Activated naive CD8-positive, alpha-beta T cell treated with anti-CD3 and anti-CD28 coated beads, Interleukin-2, amount 10 ng/mL, durations not matched to agents 7 days and 5 days (primary cell): ENCODE results near the gene DEGS1. TPM values are rescaled to one million over a fixed set of nuclear protein-coding genes. Genes with fewer than 3 reads are reported as not detected.
A peak's percentile ranks its signal among the peaks of the same experiment; 100 is the strongest.

Source experiments
- ATAC-seq: fragments of 150-1000 bp; cut with Tn5 transposase; one replicate; pipeline ENCODE4 v1.10.0; 2021; ENCODE audit warnings: low read depth, moderate library complexity
- POLR2A ChIA-PET: fragments of 350-600 bp; sonication (Branson Sonifier 250); formaldehyde crosslinking; loops from one replicate; lab custom pipeline; 2021; ENCODE audit warnings: antibody characterized with exemption; lab: Charles Lee
- DNase-seq: peaks from one replicate; pipeline ENCODE4 v3.0.0; 2021
- H3K27ac Mint-ChIP-seq: one replicate; pipeline ENCODE4 v1.8.0; 2022; ENCODE audit warnings: mild to moderate bottlenecking, mixed read lengths
- H3K27me3 Mint-ChIP-seq: one replicate; pipeline ENCODE4 v1.8.0; 2022; ENCODE audit warnings: mild to moderate bottlenecking, moderate library complexity, mixed read lengths
- H3K36me3 Mint-ChIP-seq: one replicate; pipeline ENCODE4 v1.8.0; 2021; ENCODE audit warnings: mild to moderate bottlenecking, mixed read lengths
- H3K4me1 Mint-ChIP-seq: one replicate; pipeline ENCODE4 v1.8.0; 2021; ENCODE audit warnings: mixed read lengths
- H3K4me3 Mint-ChIP-seq: one replicate; pipeline ENCODE4 v1.8.0; 2022; ENCODE audit warnings: mild to moderate bottlenecking, moderate library complexity, mixed read lengths
- H3K9me3 Mint-ChIP-seq: one replicate; pipeline ENCODE4 v1.8.0; 2021; ENCODE audit warnings: mixed read lengths
- total RNA-seq, 2 experiments: library from RNA; stranded (reverse); gene quantifications; one replicate each; pipeline ENCODE4 v1.2.3, GENCODE V29; 2021

Gene DEGS1
- total RNA-seq, 2 experiments from 2014 or later: 63.8 to 65.8 TPM

GRCh38 chr1:224183591-224184312, 712 bp downstream of the DEGS1 start:
- no peaks in the 10 kb centered on the region for H3K27me3 Mint-ChIP-seq
- H3K9me3 Mint-ChIP-seq: no peaks in the 10 kb centered on the region
- peaks cover 44% of the 10 kb centered on the region for H3K36me3 Mint-ChIP-seq
- peaks cover 47% of the 10 kb centered on the region for H3K4me1 Mint-ChIP-seq
- H3K4me3 Mint-ChIP-seq: peak overlapping the region; percentile 96
- H3K27ac Mint-ChIP-seq: peak overlapping the region; percentile 89
- POLR2A ChIA-PET: interaction anchor here (0.6 to 4.3 kb wide), 13 partner anchors 9 to 1261 kb away, joined by 3 to 58 read pairs (median 7); partner anchors contain the start of genes NVL and WDR26
- DNase-seq: peak; percentile 79
- peak; percentile 41 for ATAC-seq

- POLR2A ChIA-PET: interaction anchor here (1.0 kb wide), 2 partner anchors 16 to 77 kb away, joined by 3 to 4 read pairs; no protein-coding TSS in a partner anchor
- no peaks in the 10 kb centered on the region for H3K27me3 Mint-ChIP-seq
- H3K4me1 Mint-ChIP-seq: peaks cover 56% of the 10 kb centered on the region
- no peaks in the 10 kb centered on the region for H3K9me3 Mint-ChIP-seq
- ATAC-seq (no peak), DNase-seq (no peak)
- H3K36me3 Mint-ChIP-seq: peaks cover 50% of the 10 kb centered on the region
- peak overlapping the region; percentile 96 for H3K4me3 Mint-ChIP-seq
- peak overlapping the region; percentile 88 for H3K27ac Mint-ChIP-seq
These were observed 2.2 kb downstream of the DEGS1 start for GRCh38 chr1:224185208-224185607.

DNA sequence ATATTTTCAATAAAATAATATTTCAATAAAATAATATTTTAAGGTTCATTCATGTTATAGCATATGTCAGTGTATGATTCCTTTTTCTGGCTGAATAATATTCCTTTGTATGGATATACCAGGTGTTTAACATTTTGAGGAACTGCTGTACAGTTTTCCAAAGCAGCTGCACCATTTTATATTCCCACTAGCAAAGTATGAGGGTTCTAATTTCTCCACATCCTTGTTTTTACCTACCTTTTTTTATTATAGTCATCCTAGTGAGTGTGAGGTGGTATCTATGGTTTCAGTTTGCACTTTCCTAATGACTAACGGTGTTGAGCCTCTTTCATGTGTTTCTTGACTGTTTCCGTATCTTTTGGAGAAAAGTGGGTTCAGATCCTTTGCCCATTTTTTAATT, 5.2 kb downstream of the DEGS1 start:
- Mint-ChIP-seq H3K4me1 (peaks cover 44% of the 10 kb centered on the region), H3K27me3 (no peaks in the 10 kb centered on the region), H3K9me3 (no peaks in the 10 kb centered on the region), H3K27ac (peak overlapping the region; percentile 39), H3K4me3 (peak overlapping the region; percentile 33), H3K36me3 (peaks cover 54% of the 10 kb centered on the region)
- ATAC-seq: no peak
- no peak for DNase-seq
- POLR2A ChIA-PET: no interaction called here

DNA sequence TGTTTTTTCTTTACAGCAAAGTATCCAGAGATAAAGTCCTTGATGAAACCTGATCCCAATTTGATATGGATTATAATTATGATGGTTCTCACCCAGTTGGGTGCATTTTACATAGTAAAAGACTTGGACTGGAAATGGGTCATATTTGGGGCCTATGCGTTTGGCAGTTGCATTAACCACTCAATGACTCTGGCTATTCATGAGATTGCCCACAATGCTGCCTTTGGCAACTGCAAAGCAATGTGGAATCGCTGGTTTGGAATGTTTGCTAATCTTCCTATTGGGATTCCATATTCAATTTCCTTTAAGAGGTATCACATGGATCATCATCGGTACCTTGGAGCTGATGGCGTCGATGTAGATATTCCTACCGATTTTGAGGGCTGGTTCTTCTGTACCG, 6.5 kb downstream of the DEGS1 start:
- POLR2A ChIA-PET: no interaction called here
- Mint-ChIP-seq H3K4me1 (peaks cover 38% of the 10 kb centered on the region), H3K27me3 (no peaks in the 10 kb centered on the region), H3K36me3 (peaks cover 57% of the 10 kb centered on the region), H3K4me3 (no peak overlapping the region), H3K27ac (peak overlapping the region; percentile 4), H3K9me3 (no peaks in the 10 kb centered on the region)
- no peak for ATAC-seq
- DNase-seq: no peak

DNA sequence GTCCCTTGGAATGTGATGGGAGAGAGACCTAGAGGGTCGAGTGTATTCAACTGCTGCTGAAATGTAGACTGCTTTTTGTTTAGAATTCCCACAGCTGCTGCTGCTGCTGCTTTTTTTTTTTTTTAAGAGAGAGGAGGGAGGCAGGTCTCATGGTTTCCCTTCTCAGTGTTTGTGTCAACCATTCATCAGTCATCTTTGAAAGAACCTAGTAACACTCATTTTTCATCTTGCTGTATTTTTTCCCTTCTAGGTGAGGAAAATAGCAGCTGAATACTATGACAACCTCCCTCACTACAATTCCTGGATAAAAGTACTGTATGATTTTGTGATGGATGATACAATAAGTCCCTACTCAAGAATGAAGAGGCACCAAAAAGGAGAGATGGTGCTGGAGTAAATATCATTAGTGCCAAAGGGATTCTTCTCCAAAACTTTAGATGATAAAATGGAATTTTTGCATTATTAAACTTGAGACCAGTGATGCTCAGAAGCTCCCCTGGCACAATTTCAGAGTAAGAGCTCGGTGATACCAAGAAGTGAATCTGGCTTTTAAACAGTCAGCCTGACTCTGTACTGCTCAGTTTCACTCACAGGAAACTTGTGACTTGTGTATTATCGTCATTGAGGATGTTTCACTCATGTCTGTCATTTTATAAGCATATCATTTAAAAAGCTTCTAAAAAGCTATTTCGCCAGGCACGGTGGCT, 9.2 kb downstream of the DEGS1 start:
- DNase-seq: no peak
- H3K4me3 Mint-ChIP-seq: no peak overlapping the region

GRCh38 chr1:224193319-224193966, 10.4 kb downstream of the DEGS1 start:
- POLR2A ChIA-PET: interaction anchor here (0.6 to 2.4 kb wide), 3 partner anchors 10 to 67 kb away, joined by 3 to 15 read pairs (median 4); partner anchors contain the start of gene DEGS1
- Mint-ChIP-seq H3K27me3 (no peaks in the 10 kb centered on the region), H3K4me3 (no peak overlapping the region), H3K9me3 (no peaks in the 10 kb centered on the region), H3K4me1 (peaks cover 19% of the 10 kb centered on the region), H3K36me3 (peaks cover 33% of the 10 kb centered on the region), H3K27ac (no peak overlapping the region)
- no peak for ATAC-seq
- no peak for DNase-seq

More for the DNA sequence above, 9.2 kb downstream of the DEGS1 start:
- Mint-ChIP-seq H3K27me3 (no peaks in the 10 kb centered on the region), H3K27ac (no peak overlapping the region), H3K4me1 (peaks cover 26% of the 10 kb centered on the region), H3K9me3 (no peaks in the 10 kb centered on the region), H3K36me3 (peaks cover 39% of the 10 kb centered on the region)
- no peak for ATAC-seq
- POLR2A ChIA-PET: interaction anchor here (1.7 to 2.4 kb wide), 2 partner anchors 9 to 68 kb away, joined by 4 to 15 read pairs; partner anchors contain the start of gene DEGS1

- Mint-ChIP-seq H3K9me3 (no peaks in the 10 kb centered on the region), H3K27me3 (no peaks in the 10 kb centered on the region), H3K4me3 (no peak overlapping the region), H3K36me3 (peaks cover 21% of the 10 kb centered on the region), H3K27ac (no peak overlapping the region), H3K4me1 (peaks cover 6% of the 10 kb centered on the region)
- POLR2A ChIA-PET: interaction anchor here (0.7 kb wide), 1 partner anchor 85 kb away, joined by 4 read pairs; no protein-coding TSS in a partner anchor
- ATAC-seq (no peak), DNase-seq (no peak)
These were observed 14.0 kb downstream of the DEGS1 start for GRCh38 chr1:224196813-224197600.

DNA sequence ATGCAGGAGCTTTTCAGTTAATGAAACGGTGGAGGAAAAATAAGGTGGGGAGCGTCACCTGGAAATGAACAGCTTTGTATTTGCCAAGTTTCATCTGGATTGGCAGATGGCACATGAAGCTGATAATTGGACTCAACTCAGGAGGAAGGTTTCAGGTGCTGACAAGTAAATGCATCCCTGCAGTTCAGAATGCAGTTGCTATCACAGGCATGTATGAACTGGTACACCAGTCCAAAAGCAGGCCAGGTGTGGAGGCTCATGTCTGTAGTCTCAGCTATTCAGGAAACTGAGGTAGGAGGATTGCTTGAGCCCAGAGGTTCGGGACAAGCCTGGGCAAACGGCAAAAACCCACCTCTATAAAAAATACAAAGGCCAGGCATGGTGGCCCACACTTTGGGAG, 15.5 kb downstream of the DEGS1 start:
- POLR2A ChIA-PET: no interaction called here

DNA sequence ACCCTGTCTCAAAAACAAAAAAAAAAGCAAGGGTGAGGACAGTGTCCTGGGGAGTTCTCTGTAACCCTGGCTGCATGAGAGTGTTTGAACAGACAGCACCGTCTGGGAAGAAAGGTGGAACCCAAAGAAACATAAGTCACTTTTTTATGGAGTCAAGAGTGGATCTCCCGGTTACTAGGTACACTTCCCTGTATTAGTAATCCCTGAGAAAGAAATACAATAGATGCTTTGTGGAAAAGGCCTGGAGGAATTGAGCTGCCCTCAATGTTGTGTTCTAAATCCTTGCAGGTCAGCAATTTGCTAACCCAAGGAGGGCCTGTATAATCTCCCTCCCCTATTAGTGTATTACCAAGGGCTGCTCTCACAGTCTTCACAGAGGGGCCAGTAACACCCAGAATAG, 16.6 kb downstream of the DEGS1 start:
- POLR2A ChIA-PET: no interaction called here
- Mint-ChIP-seq H3K36me3 (peaks cover 8% of the 10 kb centered on the region), H3K9me3 (no peaks in the 10 kb centered on the region), H3K4me3 (no peak overlapping the region), H3K27me3 (no peaks in the 10 kb centered on the region), H3K4me1 (peaks cover 5% of the 10 kb centered on the region), H3K27ac (no peak overlapping the region)
- DNase-seq: no peak
- ATAC-seq: no peak

More for the DNA sequence above, 15.5 kb downstream of the DEGS1 start:
- DNase-seq (no peak), ATAC-seq (no peak)
- H3K4me1 Mint-ChIP-seq: peaks cover 3% of the 10 kb centered on the region
- no peaks in the 10 kb centered on the region for H3K9me3 Mint-ChIP-seq
- no peaks in the 10 kb centered on the region for H3K27me3 Mint-ChIP-seq
- H3K36me3 Mint-ChIP-seq: peaks cover 14% of the 10 kb centered on the region
- H3K27ac Mint-ChIP-seq: no peak overlapping the region
- H3K4me3 Mint-ChIP-seq: no peak overlapping the region

GRCh38 chr1:224201383-224201782, 18.3 kb downstream of the DEGS1 start:
- H3K9me3 Mint-ChIP-seq: no peaks in the 10 kb centered on the region
- no peaks in the 10 kb centered on the region for H3K27me3 Mint-ChIP-seq
- POLR2A ChIA-PET: no interaction called here
- H3K4me1 Mint-ChIP-seq: peaks cover 10% of the 10 kb centered on the region
- H3K4me3 Mint-ChIP-seq: no peak overlapping the region
- DNase-seq (no peak), ATAC-seq (no peak)
- peak overlapping the region; percentile 9 for H3K27ac Mint-ChIP-seq
- peaks cover 3% of the 10 kb centered on the region for H3K36me3 Mint-ChIP-seq

DNA sequence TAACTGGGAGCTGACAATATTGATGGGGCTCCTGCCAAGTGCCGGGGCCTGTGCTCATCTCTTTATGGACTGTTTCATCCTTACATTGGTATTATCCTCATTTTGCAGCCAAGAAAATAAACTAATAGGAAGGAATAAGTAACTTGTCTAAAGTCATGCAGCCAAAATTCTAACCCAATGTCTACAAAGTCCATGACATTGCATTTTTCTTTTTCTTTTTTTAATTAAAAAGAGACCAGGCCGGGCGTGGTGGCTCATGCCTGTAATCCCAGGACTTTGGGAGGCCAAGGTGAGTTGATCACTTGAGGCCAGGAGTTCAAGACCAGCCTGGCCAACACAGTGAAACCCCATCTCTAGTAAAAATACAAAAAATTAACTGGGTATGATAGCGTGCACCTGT, 18.8 kb downstream of the DEGS1 start:
- POLR2A ChIA-PET: no interaction called here
- DNase-seq (no peak), ATAC-seq (no peak)
- Mint-ChIP-seq H3K27me3 (no peaks in the 10 kb centered on the region), H3K9me3 (no peaks in the 10 kb centered on the region), H3K36me3 (peaks cover 3% of the 10 kb centered on the region), H3K27ac (no peak overlapping the region), H3K4me3 (no peak overlapping the region), H3K4me1 (peaks cover 10% of the 10 kb centered on the region)

- POLR2A ChIA-PET: no interaction called here
- H3K9me3 Mint-ChIP-seq: no peaks in the 10 kb centered on the region
- no peak overlapping the region for H3K4me3 Mint-ChIP-seq
- ATAC-seq (no peak), DNase-seq (no peak)
- no peaks in the 10 kb centered on the region for H3K27me3 Mint-ChIP-seq
- peaks cover 10% of the 10 kb centered on the region for H3K4me1 Mint-ChIP-seq
- H3K36me3 Mint-ChIP-seq: peaks cover 2% of the 10 kb centered on the region
- peak overlapping the region; percentile 51 for H3K27ac Mint-ChIP-seq
These were observed 20.4 kb downstream of the DEGS1 start for GRCh38 chr1:224203243-224204016.
